ENCODE results near the gene ZNF148.
"Not testable (repeated sequence)": the region's sequence is repeated elsewhere in the genome, so short reads cannot be mapped to it uniquely, and the experiment has no call there.

ZNF148 gene

GRCh38 chr3:125350597-125350996 is 24.5 kb downstream of the ZNF148 start:
- Histone ChIP-seq H3K27me3 (ENCODE audit: control insufficient read depth, insufficient read depth, low read length) (no peaks in the 10 kb centered on the region), H3K4me1 (ENCODE audit: control insufficient read depth, insufficient read depth, low read length) (peaks cover 26% of the 10 kb centered on the region), H3K4me2 (ENCODE audit: low read length) (no peak overlapping the region), H3K4me3 (ENCODE audit: low read length) (no peak overlapping the region), H3K9me3 (replicated peaks; ENCODE audit: low read length) (no peaks in the 10 kb centered on the region), H3K9ac (ENCODE audit: low read depth, low read length) (no peak overlapping the region), H3K36me3 (ENCODE audit: insufficient read depth, low read length) (peaks cover 3% of the 10 kb centered on the region)

- Histone ChIP-seq H3K9me3 (replicated peaks; ENCODE audit: low read length) (no peaks in the 10 kb centered on the region), H3K4me2 (ENCODE audit: low read length) (no peak overlapping the region), H3K4me3 (ENCODE audit: low read length) (no peak overlapping the region), H3K4me1 (ENCODE audit: control insufficient read depth, insufficient read depth, low read length) (peaks cover 26% of the 10 kb centered on the region), H3K36me3 (ENCODE audit: insufficient read depth, low read length) (peaks cover 3% of the 10 kb centered on the region), H3K27me3 (ENCODE audit: control insufficient read depth, insufficient read depth, low read length) (no peaks in the 10 kb centered on the region), H3K9ac (ENCODE audit: low read depth, low read length) (no peak overlapping the region)
Measured at GRCh38 chr3:125349556-125350165, 25.5 kb downstream of the ZNF148 start.

GRCh38 chr3:125349055-125349454 is 26.1 kb downstream of the ZNF148 start:
- Histone ChIP-seq H3K9me3 (replicated peaks; ENCODE audit: low read length) (no peaks in the 10 kb centered on the region), H3K4me2 (ENCODE audit: low read length) (no peak overlapping the region), H3K27me3 (ENCODE audit: control insufficient read depth, insufficient read depth, low read length) (no peaks in the 10 kb centered on the region), H3K36me3 (ENCODE audit: insufficient read depth, low read length) (peaks cover 3% of the 10 kb centered on the region), H3K4me1 (ENCODE audit: control insufficient read depth, insufficient read depth, low read length) (peaks cover 26% of the 10 kb centered on the region), H3K9ac (ENCODE audit: low read depth, low read length) (no peak overlapping the region), H3K4me3 (ENCODE audit: low read length) (no peak overlapping the region)

DNA sequence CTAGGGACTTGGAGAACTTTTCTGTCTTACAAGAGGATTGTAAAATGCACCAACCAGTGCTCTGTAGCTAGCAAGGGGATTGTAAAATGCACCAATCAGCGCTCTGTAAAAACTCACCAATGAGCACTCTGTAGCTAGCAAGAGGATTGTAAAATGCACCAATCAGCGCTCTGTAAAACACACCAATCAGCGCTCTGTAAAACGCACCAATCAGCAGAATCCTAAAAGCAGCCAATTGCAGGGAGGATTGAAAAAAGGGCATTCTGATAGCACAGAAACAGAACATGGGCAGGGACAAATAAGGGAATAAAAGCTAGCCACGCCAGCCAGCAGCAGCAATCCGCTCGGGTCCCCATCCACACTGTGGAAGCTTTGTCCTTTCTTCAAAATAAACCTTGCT is 31.8 kb downstream of the ZNF148 start:
- H3K4me3 ChIP-seq (ENCODE audit: low read length); H3K9me3 ChIP-seq (replicated peaks; ENCODE audit: low read length); H3K9ac ChIP-seq (ENCODE audit: low read depth, low read length); H3K4me2 ChIP-seq (ENCODE audit: low read length); H3K4me1 ChIP-seq (ENCODE audit: control insufficient read depth, insufficient read depth, low read length); H3K36me3 ChIP-seq (ENCODE audit: insufficient read depth, low read length); H3K27me3 ChIP-seq (ENCODE audit: control insufficient read depth, insufficient read depth, low read length): not testable (repeated sequence)

GRCh38 chr3:125340121-125340520 is 35.0 kb downstream of the ZNF148 start:
- Histone ChIP-seq H3K9me3 (replicated peaks; ENCODE audit: low read length) (no peaks in the 10 kb centered on the region), H3K4me3 (ENCODE audit: low read length) (no peak overlapping the region), H3K4me2 (ENCODE audit: low read length) (no peak overlapping the region)

DNA sequence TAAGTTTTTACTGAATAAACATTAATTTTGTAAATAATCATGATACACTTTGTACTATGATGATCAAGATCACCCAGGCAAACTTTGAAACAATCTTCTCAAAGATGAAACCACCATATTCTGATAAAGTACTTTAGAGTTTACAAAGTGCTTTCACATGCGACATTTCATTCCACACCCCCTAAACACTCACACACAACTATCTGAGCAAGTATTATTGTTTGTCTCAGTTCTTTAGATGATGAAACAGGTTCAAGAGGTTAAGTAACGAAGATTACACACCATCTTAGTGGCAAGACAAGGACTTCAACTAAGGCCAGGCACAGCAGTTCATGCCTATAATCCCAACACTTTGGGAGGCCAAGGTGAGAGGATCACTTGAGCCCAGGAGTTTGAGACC is 37.6 kb downstream of the ZNF148 start:
- Histone ChIP-seq H3K9me3 (replicated peaks; ENCODE audit: low read length) (no peaks in the 10 kb centered on the region), H3K27me3 (ENCODE audit: control insufficient read depth, insufficient read depth, low read length) (no peaks in the 10 kb centered on the region), H3K36me3 (ENCODE audit: insufficient read depth, low read length) (no peaks in the 10 kb centered on the region), H3K4me2 (ENCODE audit: low read length) (no peak overlapping the region), H3K9ac (ENCODE audit: low read depth, low read length) (no peak overlapping the region), H3K4me1 (ENCODE audit: control insufficient read depth, insufficient read depth, low read length) (peaks cover 11% of the 10 kb centered on the region), H3K4me3 (ENCODE audit: low read length) (no peak overlapping the region)

More at GRCh38 chr3:125340121-125340520, 35.0 kb downstream of the ZNF148 start:
- H3K4me1 ChIP-seq (ENCODE audit: control insufficient read depth, insufficient read depth, low read length) = peaks cover 4% of the 10 kb centered on the region
- H3K27me3 ChIP-seq (ENCODE audit: control insufficient read depth, insufficient read depth, low read length) = no peaks in the 10 kb centered on the region
- H3K9ac ChIP-seq (ENCODE audit: low read depth, low read length) = no peak overlapping the region
- H3K36me3 ChIP-seq (ENCODE audit: insufficient read depth, low read length) = no peaks in the 10 kb centered on the region

DNA sequence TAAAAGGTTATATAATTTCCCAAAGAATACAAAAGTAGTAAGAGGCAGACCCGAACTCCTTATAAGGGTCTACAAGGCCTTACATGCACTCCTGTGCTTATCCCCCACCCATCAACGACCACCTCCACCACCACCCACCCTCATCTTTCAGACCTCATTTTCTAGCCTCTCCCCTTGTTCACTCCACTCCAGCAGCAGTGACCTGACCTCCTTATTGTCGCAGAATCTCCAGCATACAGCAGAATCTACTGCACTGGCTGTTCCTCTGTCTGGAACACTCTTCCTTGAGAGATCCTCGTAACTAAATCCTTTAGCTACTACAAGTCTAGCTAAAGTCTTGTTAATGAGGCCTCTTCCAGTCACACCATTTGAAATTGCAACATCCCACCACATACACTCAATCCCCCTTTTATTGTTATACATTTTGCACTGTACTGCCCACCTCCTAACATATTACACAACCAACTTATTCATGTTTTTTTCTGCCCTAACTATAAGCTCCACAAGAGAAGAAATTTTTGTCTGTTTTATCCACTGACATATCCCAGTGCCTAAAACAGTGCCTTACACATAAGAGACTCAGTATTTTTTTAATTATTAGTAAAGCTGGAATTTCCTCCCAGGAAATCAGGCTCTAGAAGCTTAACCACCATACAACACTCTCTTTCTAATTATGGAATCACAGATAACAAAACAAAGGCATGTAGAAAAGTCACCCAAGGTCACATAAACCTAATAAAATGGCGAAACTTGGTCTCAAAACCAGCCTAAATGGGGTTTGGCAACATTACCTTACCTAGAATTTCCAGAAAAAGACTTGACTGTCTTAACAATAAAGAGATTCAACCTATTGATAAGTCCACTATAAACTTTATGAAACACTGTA is 40.2 kb downstream of the ZNF148 start:
- Histone ChIP-seq H3K9ac (ENCODE audit: low read depth, low read length) (no peak overlapping the region), H3K36me3 (ENCODE audit: insufficient read depth, low read length) (no peaks in the 10 kb centered on the region), H3K4me2 (ENCODE audit: low read length) (no peak overlapping the region), H3K9me3 (replicated peaks; ENCODE audit: low read length) (no peaks in the 10 kb centered on the region), H3K4me3 (ENCODE audit: low read length) (no peak overlapping the region), H3K27me3 (ENCODE audit: control insufficient read depth, insufficient read depth, low read length) (no peaks in the 10 kb centered on the region), H3K4me1 (ENCODE audit: control insufficient read depth, insufficient read depth, low read length) (peaks cover 19% of the 10 kb centered on the region)

GRCh38 chr3:125332504-125332903 is 42.6 kb downstream of the ZNF148 start:
- H3K36me3 ChIP-seq (ENCODE audit: insufficient read depth, low read length) = no peaks in the 10 kb centered on the region
- no peak overlapping the region for H3K4me2 ChIP-seq (ENCODE audit: low read length)

DNA sequence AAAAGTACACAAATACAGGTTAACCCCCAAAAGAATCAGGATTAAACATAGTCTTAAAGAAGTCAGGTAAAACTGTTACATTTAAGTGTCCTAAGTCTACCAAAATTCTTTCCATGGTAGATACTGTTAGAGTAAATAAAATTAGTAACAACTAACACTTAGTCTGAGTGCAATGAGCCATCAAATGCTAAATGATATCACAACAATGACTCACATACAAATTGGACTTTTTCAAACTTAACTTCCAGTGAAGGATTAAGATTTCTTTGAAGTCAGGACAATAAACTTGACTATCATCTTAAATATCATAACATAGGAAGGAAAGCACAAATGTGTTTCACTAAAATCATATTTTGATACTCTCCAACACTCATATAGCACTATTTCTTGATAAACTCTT is 43.9 kb downstream of the ZNF148 start:
- no peaks in the 10 kb centered on the region for H3K27me3 ChIP-seq (ENCODE audit: control insufficient read depth, insufficient read depth, low read length)
- no peaks in the 10 kb centered on the region for H3K36me3 ChIP-seq (ENCODE audit: insufficient read depth, low read length)
- H3K4me2 ChIP-seq (ENCODE audit: low read length) = no peak overlapping the region
- no peak overlapping the region for H3K9ac ChIP-seq (ENCODE audit: low read depth, low read length)
- no peaks in the 10 kb centered on the region for H3K9me3 ChIP-seq (replicated peaks; ENCODE audit: low read length)
- no peak overlapping the region for H3K4me3 ChIP-seq (ENCODE audit: low read length)
- peaks cover 19% of the 10 kb centered on the region for H3K4me1 ChIP-seq (ENCODE audit: control insufficient read depth, insufficient read depth, low read length)

More at GRCh38 chr3:125332504-125332903, 42.6 kb downstream of the ZNF148 start:
- Histone ChIP-seq H3K9ac (ENCODE audit: low read depth, low read length) (no peak overlapping the region), H3K9me3 (replicated peaks; ENCODE audit: low read length) (no peaks in the 10 kb centered on the region), H3K4me1 (ENCODE audit: control insufficient read depth, insufficient read depth, low read length) (peaks cover 19% of the 10 kb centered on the region), H3K27me3 (ENCODE audit: control insufficient read depth, insufficient read depth, low read length) (no peaks in the 10 kb centered on the region), H3K4me3 (ENCODE audit: low read length) (no peak overlapping the region)

DNA sequence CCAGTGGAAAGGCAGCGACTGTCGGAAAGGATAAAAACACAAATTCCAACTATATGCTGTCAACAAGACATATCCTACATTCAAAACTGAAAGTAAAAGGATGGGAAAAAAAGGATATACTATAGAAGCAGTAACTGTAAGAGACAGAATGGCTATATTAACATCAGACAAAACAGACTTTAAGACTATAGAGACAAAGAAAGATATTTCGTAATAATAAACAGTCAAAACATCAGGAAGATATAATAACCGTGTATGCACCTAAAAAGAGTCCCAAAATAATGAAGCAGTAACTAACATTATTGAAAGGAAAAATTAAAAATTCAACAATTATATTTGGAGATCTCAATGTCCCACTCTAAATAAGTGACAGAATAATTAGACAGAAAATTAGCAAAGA is 48.2 kb downstream of the ZNF148 start:
- Histone ChIP-seq H3K27me3 (ENCODE audit: control insufficient read depth, insufficient read depth, low read length) (no peaks in the 10 kb centered on the region), H3K4me2 (ENCODE audit: low read length) (no peak overlapping the region), H3K36me3 (ENCODE audit: insufficient read depth, low read length) (peaks cover 3% of the 10 kb centered on the region), H3K9me3 (replicated peaks; ENCODE audit: low read length) (no peaks in the 10 kb centered on the region), H3K4me1 (ENCODE audit: control insufficient read depth, insufficient read depth, low read length) (peaks cover 8% of the 10 kb centered on the region), H3K9ac (ENCODE audit: low read depth, low read length) (no peak overlapping the region), H3K4me3 (ENCODE audit: low read length) (no peak overlapping the region)

DNA sequence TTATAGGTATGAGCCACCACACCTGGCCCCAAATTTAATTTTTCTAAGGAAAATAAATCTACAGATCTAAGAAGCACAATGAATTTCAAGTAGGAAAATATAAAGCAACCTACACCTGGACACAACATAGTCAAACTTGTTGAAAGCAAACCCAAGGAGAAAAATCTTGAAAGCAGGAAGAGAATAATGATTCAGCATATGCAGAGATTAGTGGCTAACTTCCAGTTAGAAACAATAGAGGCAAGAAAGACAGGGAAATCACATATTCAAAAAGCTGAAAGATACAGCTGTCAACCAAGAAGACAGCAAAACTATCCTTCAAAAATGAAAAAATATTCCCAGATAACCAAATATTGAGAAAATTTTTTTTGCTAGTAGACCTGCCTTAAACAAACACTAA is 49.4 kb downstream of the ZNF148 start:
- H3K27me3 ChIP-seq (ENCODE audit: control insufficient read depth, insufficient read depth, low read length) = no peaks in the 10 kb centered on the region
- no peaks in the 10 kb centered on the region for H3K4me1 ChIP-seq (ENCODE audit: control insufficient read depth, insufficient read depth, low read length)
- H3K9me3 ChIP-seq (replicated peaks; ENCODE audit: low read length) = no peaks in the 10 kb centered on the region
- H3K9ac ChIP-seq (ENCODE audit: low read depth, low read length) = no peak overlapping the region
- no peak overlapping the region for H3K4me3 ChIP-seq (ENCODE audit: low read length)
- peaks cover 3% of the 10 kb centered on the region for H3K36me3 ChIP-seq (ENCODE audit: insufficient read depth, low read length)
- no peak overlapping the region for H3K4me2 ChIP-seq (ENCODE audit: low read length)

- no peak overlapping the region for H3K9ac ChIP-seq (ENCODE audit: low read depth, low read length)
- no peaks in the 10 kb centered on the region for H3K27me3 ChIP-seq (ENCODE audit: control insufficient read depth, insufficient read depth, low read length)
- no peak overlapping the region for H3K4me2 ChIP-seq (ENCODE audit: low read length)
- peaks cover 3% of the 10 kb centered on the region for H3K36me3 ChIP-seq (ENCODE audit: insufficient read depth, low read length)
- no peaks in the 10 kb centered on the region for H3K9me3 ChIP-seq (replicated peaks; ENCODE audit: low read length)
- no peak overlapping the region for H3K4me3 ChIP-seq (ENCODE audit: low read length)
- H3K4me1 ChIP-seq (ENCODE audit: control insufficient read depth, insufficient read depth, low read length) = no peaks in the 10 kb centered on the region
Measured at GRCh38 chr3:125324341-125324740, 50.8 kb downstream of the ZNF148 start.
